ENCODE measurements around the gene SEC14L6. TPM values are rescaled to one million over a fixed set of nuclear protein-coding genes. Genes with fewer than 3 reads are reported as not detected.

Gene SEC14L6
- total RNA-seq, 4 donors from 2014 or later: 15.2 to 105 (median 41.4) TPM

GRCh38 chr22:30488121-30488520 lies 58.4 kb downstream of the SEC14L6 start:
- TF ChIP-seq, protein P1, sequence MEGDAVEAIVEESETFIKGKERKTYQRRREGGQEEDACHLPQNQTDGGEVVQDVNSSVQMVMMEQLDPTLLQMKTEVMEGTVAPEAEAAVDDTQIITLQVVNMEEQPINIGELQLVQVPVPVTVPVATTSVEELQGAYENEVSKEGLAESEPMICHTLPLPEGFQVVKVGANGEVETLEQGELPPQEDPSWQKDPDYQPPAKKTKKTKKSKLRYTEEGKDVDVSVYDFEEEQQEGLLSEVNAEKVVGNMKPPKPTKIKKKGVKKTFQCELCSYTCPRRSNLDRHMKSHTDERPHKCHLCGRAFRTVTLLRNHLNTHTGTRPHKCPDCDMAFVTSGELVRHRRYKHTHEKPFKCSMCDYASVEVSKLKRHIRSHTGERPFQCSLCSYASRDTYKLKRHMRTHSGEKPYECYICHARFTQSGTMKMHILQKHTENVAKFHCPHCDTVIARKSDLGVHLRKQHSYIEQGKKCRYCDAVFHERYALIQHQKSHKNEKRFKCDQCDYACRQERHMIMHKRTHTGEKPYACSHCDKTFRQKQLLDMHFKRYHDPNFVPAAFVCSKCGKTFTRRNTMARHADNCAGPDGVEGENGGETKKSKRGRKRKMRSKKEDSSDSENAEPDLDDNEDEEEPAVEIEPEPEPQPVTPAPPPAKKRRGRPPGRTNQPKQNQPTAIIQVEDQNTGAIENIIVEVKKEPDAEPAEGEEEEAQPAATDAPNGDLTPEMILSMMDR (IDR thresholded peaks at IDR 0.05): no peak
- TF ChIP-seq POLR2AphosphoS5 (IDR thresholded peaks at IDR 0.05): no peak
- no peak for TF ChIP-seq POLR2A (IDR thresholded peaks at IDR 0.05)
- TF ChIP-seq EP300 (IDR thresholded peaks at IDR 0.05): no peak
- DNase-seq (ENCODE audit: low spot score in 2 of 2): no peak
- no peak overlapping the region for H3K27ac ChIP-seq
- peaks cover 9% of the 10 kb centered on the region for H3K27me3 ChIP-seq
- no peaks in the 10 kb centered on the region for H3K36me3 ChIP-seq
- no peaks in the 10 kb centered on the region for H3K9me3 ChIP-seq
- 76% methylated on average over 7 of the region's 7 CpGs for WGBS
- no peaks in the 10 kb centered on the region for H3K4me1 ChIP-seq
- H3K4me3 ChIP-seq: no peak overlapping the region

- no peak overlapping the region for H3K4me3 ChIP-seq
- DNase-seq (ENCODE audit: low spot score in 2 of 2): no peak
- WGBS: 71% methylated on average over 8 of the region's 8 CpGs
Measured at GRCh38 chr22:30486661-30487115, 59.9 kb downstream of the SEC14L6 start.

DNA sequence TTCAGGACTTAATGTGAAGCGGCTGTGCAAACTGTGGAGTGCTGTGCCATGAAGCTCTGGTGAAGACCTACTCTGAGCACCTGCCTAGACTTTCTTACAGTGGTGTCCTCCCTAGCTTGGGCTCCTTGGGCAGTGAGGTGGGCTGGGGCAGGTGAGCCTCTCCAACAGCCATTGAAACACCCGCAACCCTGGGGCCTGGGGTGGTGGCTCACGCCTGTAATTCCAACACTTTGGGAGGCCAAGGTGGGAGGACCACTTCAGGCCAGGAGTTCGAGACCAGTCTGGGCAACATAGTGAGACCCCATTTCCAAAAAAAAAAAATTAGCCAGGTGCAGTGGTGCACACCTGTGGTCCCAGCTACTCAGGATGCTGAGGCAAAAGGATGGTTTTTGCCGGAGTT lies 60.4 kb downstream of the SEC14L6 start:
- Histone ChIP-seq H3K4me3 (no peak overlapping the region), H3K4me1 (no peaks in the 10 kb centered on the region), H3K27me3 (peaks cover 2% of the 10 kb centered on the region), H3K27ac (no peak overlapping the region), H3K36me3 (no peaks in the 10 kb centered on the region), H3K9me3 (no peaks in the 10 kb centered on the region)
- DNase-seq (ENCODE audit: low spot score in 2 of 2): no peak
- no peak for TF ChIP-seq POLR2A (IDR thresholded peaks at IDR 0.05)
- TF ChIP-seq, protein P1 (IDR thresholded peaks at IDR 0.05): no peak
- no peak for TF ChIP-seq EP300 (IDR thresholded peaks at IDR 0.05)
- TF ChIP-seq POLR2AphosphoS5 (IDR thresholded peaks at IDR 0.05): no peak
- 97% methylated on average over 5 of the region's 5 CpGs for WGBS

More at GRCh38 chr22:30486661-30487115, 59.9 kb downstream of the SEC14L6 start:
- Histone ChIP-seq H3K27me3 (peaks cover 2% of the 10 kb centered on the region), H3K36me3 (no peaks in the 10 kb centered on the region), H3K9me3 (no peaks in the 10 kb centered on the region), H3K27ac (no peak overlapping the region), H3K4me1 (no peaks in the 10 kb centered on the region)
- TF ChIP-seq POLR2AphosphoS5 (IDR thresholded peaks at IDR 0.05) (no peak), POLR2A (IDR thresholded peaks at IDR 0.05) (no peak), EP300 (IDR thresholded peaks at IDR 0.05) (no peak)
- TF ChIP-seq, protein P1 (IDR thresholded peaks at IDR 0.05): no peak

- Histone ChIP-seq H3K4me3 (no peak overlapping the region), H3K9me3 (no peaks in the 10 kb centered on the region), H3K4me1 (no peaks in the 10 kb centered on the region), H3K27me3 (peaks cover 2% of the 10 kb centered on the region), H3K36me3 (no peaks in the 10 kb centered on the region), H3K27ac (no peak overlapping the region)
- DNase-seq (ENCODE audit: low spot score in 2 of 2): no peak
- 42% methylated on average over 13 of the region's 18 CpGs for WGBS
- TF ChIP-seq, protein P1 (IDR thresholded peaks at IDR 0.05): peak; percentile 81 to 92
- TF ChIP-seq POLR2A (IDR thresholded peaks at IDR 0.05): no peak
Measured at GRCh38 chr22:30485362-30485988, 61.1 kb downstream of the SEC14L6 start.

GRCh38 chr22:30483169-30483568 lies 63.4 kb downstream of the SEC14L6 start:
- WGBS: 100% methylated on average over 1 of the region's 1 CpG

More at GRCh38 chr22:30483169-30483568, 63.4 kb downstream of the SEC14L6 start:
- Histone ChIP-seq H3K27ac (no peak overlapping the region), H3K4me3 (no peak overlapping the region), H3K36me3 (no peaks in the 10 kb centered on the region), H3K4me1 (no peaks in the 10 kb centered on the region), H3K9me3 (no peaks in the 10 kb centered on the region), H3K27me3 (no peaks in the 10 kb centered on the region)
- no peak for TF ChIP-seq POLR2A (IDR thresholded peaks at IDR 0.05)
- TF ChIP-seq POLR2AphosphoS5 (IDR thresholded peaks at IDR 0.05): no peak
- TF ChIP-seq, protein P1 (IDR thresholded peaks at IDR 0.05): no peak
- TF ChIP-seq EP300 (IDR thresholded peaks at IDR 0.05): no peak
- DNase-seq (ENCODE audit: low spot score in 2 of 2): no peak

Measured in suprapubic skin (tissue), 4 donors.